ENCODE data around the gene RASSF1. TPM values are rescaled to one million over a fixed set of nuclear protein-coding genes. Genes with fewer than 3 reads are reported as not detected.

The RASSF1 gene
- 14.7 and 16.8 TPM in 2 replicates for total RNA-seq (2022)
- Bru-seq, nascent RNA, result percentile 66 among the genes with signal in this experiment
- percentile 55 among the genes with signal in this experiment for BruChase-seq, experiment 1, labeled RNA remaining after a 6-hour chase
- BruChase-seq, experiment 2, labeled RNA remaining after a 2-hour chase, result percentile 60 among the genes with signal in this experiment
- long read RNA-seq, transcript RASSF1-201 (5 exons, 1,757 nt), result major isoform, 26 of 32 reads
- long read RNA-seq, partial matches to known transcripts, result 2 of 32 reads
- long read RNA-seq, other reads (novel, unspliced or antisense), result 3 of 32 reads

DNA sequence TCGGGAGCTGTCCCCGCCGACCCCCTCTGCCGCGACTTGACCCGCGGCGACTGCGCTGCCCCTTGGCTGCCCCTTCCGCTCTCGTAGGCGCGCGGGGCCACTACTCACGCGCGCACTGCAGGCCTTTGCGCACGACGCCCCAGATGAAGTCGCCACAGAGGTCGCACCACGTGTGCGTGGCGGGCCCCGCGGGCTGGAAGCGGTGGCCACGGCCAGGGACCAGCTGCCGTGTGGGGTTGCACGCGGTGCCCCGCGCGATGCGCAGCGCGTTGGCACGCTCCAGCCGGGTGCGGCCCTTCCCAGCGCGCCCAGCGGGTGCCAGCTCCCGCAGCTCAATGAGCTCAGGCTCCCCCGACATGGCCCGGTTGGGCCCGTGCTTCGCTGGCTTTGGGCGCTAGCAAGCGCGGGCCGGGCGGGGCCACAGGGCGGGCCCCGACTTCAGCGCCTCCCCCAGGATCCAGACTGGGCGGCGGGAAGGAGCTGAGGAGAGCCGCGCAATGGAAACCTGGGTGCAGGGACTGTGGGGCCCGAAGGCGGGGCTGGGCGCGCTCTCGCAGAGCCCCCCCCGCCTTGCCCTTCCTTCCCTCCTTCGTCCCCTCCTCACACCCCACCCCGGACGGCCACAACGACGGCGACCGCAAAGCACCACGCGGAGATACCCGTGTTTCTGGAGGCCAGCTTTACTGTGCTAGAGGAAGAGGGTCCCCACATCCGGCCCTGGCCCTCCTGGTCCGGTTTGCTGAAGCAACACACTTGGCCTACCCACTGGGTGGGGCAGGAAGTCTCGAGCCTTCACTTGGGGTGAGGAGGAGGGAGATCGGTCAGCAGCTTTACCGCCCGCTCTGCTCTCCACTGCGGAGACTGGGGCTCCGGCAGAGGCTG lies at the start of gene RASSF1:
Gene RASSF1, minus strand, starts transcription at position 389 of the 882 bp plus-strand sequence. Its CDS starts 31 bp downstream, at position 358.
- Mint-ChIP-seq H3K27me3 (ENCODE audit: unreplicated experiment) (peaks cover 31% of the 10 kb centered on the region), H3K4me3 (ENCODE audit: low read depth, unreplicated experiment) (peak within 1 kb of the TSS; percentile 59), H3K9me3 (ENCODE audit: low read depth, unreplicated experiment) (no peaks in the 10 kb centered on the region), H3K27ac (ENCODE audit: unreplicated experiment) (peak within 1 kb of the TSS; percentile 17), H3K36me3 (ENCODE audit: insufficient read depth, unreplicated experiment) (peaks cover 31% of the 10 kb centered on the region), H3K4me1 (ENCODE audit: low read depth, unreplicated experiment) (peaks cover 13% of the 10 kb centered on the region)
- no peak for DNase-seq
- intact Hi-C loops (cut with micrococcal nuclease; ENCODE audit: unreplicated experiment), result no loop called here
- no peak for TF ChIP-seq CTCF (IDR thresholded peaks at IDR 0.05; ENCODE audit: unreplicated experiment)
- CTCF ChIA-PET, result interaction anchor here (0.6 kb wide), 1 partner anchor 59 kb away, joined by 5 read pairs; no protein-coding TSS in a partner anchor
- no TSS peak for BruUV-seq (replicated peaks)

GRCh38 chr3:50389414-50389767 lies 48.8 kb upstream of the RASSF1 start:
- TF ChIP-seq CTCF (IDR thresholded peaks at IDR 0.05; ENCODE audit: unreplicated experiment), result no peak
- BruUV-seq (replicated peaks), result no TSS peak
- intact Hi-C loops (cut with micrococcal nuclease; ENCODE audit: unreplicated experiment), result no loop called here
- CTCF ChIA-PET, result no interaction called here
- no peak overlapping the region for H3K27ac Mint-ChIP-seq (ENCODE audit: unreplicated experiment)
- no peaks in the 10 kb centered on the region for H3K36me3 Mint-ChIP-seq (ENCODE audit: insufficient read depth, unreplicated experiment)
- H3K4me3 Mint-ChIP-seq (ENCODE audit: low read depth, unreplicated experiment), result no peak overlapping the region
- H3K4me1 Mint-ChIP-seq (ENCODE audit: low read depth, unreplicated experiment), result no peaks in the 10 kb centered on the region
- H3K9me3 Mint-ChIP-seq (ENCODE audit: low read depth, unreplicated experiment), result no peaks in the 10 kb centered on the region
- no peak for DNase-seq
- H3K27me3 Mint-ChIP-seq (ENCODE audit: unreplicated experiment), result peaks cover 34% of the 10 kb centered on the region

- intact Hi-C loops (cut with micrococcal nuclease; ENCODE audit: unreplicated experiment), result no loop called here
- no peak for DNase-seq
- Mint-ChIP-seq H3K4me3 (ENCODE audit: low read depth, unreplicated experiment) (no peak overlapping the region), H3K27ac (ENCODE audit: unreplicated experiment) (no peak overlapping the region), H3K27me3 (ENCODE audit: unreplicated experiment) (peaks cover 40% of the 10 kb centered on the region), H3K4me1 (ENCODE audit: low read depth, unreplicated experiment) (no peaks in the 10 kb centered on the region), H3K9me3 (ENCODE audit: low read depth, unreplicated experiment) (no peaks in the 10 kb centered on the region), H3K36me3 (ENCODE audit: insufficient read depth, unreplicated experiment) (no peaks in the 10 kb centered on the region)
- CTCF ChIA-PET, result no interaction called here
- BruUV-seq (replicated peaks), result no TSS peak
- no peak for TF ChIP-seq CTCF (IDR thresholded peaks at IDR 0.05; ENCODE audit: unreplicated experiment)
These were observed 48.2 kb upstream of the RASSF1 start for GRCh38 chr3:50388720-50389413.

GRCh38 chr3:50388016-50388719 lies 47.5 kb upstream of the RASSF1 start:
- CTCF ChIA-PET, result interaction anchor here (1.7 kb wide), 1 partner anchor 8 kb away, joined by 4 read pairs; no protein-coding TSS in a partner anchor
- H3K36me3 Mint-ChIP-seq (ENCODE audit: insufficient read depth, unreplicated experiment), result no peaks in the 10 kb centered on the region
- intact Hi-C loops (cut with micrococcal nuclease; ENCODE audit: unreplicated experiment), result no loop called here
- peaks cover 47% of the 10 kb centered on the region for H3K27me3 Mint-ChIP-seq (ENCODE audit: unreplicated experiment)
- H3K27ac Mint-ChIP-seq (ENCODE audit: unreplicated experiment), result no peak overlapping the region
- BruUV-seq (replicated peaks), result no TSS peak
- no peak for TF ChIP-seq CTCF (IDR thresholded peaks at IDR 0.05; ENCODE audit: unreplicated experiment)
- peak; percentile 31 for DNase-seq
- H3K9me3 Mint-ChIP-seq (ENCODE audit: low read depth, unreplicated experiment), result no peaks in the 10 kb centered on the region
- H3K4me3 Mint-ChIP-seq (ENCODE audit: low read depth, unreplicated experiment), result no peak overlapping the region
- no peaks in the 10 kb centered on the region for H3K4me1 Mint-ChIP-seq (ENCODE audit: low read depth, unreplicated experiment)
